HG02759 (cell line): ENCODE data around the gene SCEL.

ENCODE experiments used
- ATAC-seq: cut with Tn5 transposase; IDR thresholded peaks from one replicate; pipeline ENCODE4 v1.9.1; 2021; ENCODE audit warnings: mild to moderate bottlenecking, moderate library complexity; ENCODE audit not compliant: unreplicated experiment

SCEL gene

GRCh38 chr13:77519808-77520207 is 15.7 kb upstream of the SCEL start:
- no peak for ATAC-seq

DNA sequence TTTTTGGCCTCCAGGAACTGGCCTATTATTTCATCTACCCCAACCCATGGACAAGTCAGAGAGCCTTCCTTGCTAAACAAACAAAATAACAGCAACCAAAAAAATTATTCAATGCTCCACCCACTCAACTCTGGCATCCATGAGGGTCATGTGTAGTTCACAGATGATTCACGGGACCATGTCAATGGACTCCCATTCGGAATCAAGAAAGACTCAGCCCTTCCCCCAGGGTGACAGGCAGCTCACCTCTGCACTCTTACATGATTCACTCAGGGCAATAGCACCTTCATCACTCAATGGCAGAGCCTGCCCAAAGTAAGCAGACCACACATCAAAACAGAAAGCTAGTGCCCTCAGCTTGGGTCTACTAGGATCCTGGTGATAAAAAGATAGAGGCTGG is 14.3 kb upstream of the SCEL start:
- no peak for ATAC-seq

DNA sequence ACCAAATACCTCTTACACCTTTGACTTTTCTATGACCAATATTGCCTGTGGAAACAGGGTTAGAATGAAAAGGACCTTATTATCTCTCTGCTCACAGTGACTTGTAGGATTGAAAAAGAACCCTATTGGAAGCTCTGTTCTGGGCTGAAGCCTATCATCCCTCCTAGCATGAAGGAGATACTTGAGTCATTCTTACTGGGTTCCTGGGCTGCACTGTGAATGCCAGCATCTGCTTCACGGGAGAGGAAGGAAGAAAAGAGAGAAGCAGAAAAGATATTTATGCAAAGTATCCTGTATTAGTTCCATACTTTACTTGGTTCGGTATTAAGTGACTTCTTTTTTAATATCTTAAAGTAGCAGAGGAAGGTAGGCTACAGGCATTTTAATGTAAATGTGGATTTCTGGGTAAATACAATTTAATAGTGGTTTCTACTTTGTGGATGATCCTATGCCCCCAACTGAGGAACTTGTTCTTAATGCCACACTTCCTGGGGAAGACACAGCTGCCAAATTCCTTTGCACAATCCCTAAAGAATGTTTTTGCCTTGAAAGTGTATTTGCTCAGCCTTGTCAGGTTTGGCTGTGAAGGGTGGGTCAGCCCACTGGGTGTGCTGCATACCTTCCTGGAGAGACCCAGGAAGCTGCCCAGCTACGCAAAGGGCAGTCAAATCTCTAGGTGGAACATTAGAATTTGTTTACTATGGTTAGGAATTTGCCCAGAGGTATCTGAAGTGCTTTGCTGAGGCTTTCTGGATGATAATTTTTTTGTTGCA is 13.7 kb upstream of the SCEL start:
- ATAC-seq = no peak

DNA sequence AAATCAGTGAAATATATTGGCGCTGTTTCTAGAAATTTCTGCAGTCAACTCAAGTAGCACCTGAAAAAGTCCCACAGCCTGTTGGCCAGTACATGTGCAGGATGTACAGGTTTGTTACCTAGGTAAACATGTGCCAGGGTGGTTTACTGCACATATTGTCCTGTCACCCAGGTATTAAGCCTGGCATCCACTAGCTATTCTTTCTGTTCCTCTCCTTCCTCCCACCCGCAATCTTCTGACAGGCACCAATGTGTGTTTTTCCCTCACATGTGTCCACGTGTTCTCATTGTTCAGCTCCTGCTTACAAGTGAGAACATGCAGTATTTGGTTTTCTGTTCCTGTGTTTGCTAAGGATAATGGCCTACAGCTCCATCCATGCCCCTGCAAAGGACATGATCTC is 13.1 kb upstream of the SCEL start:
- no peak for ATAC-seq

- no peak for ATAC-seq
Observed at GRCh38 chr13:77523386-77523785, 12.1 kb upstream of the SCEL start.

GRCh38 chr13:77523834-77524728 is 11.4 kb upstream of the SCEL start:
- no peak for ATAC-seq

- ATAC-seq = no peak
Observed at GRCh38 chr13:77528414-77528813, 7.1 kb upstream of the SCEL start.

- ATAC-seq = peak; percentile 90
Observed at GRCh38 chr13:77528834-77529500, 6.5 kb upstream of the SCEL start.

DNA sequence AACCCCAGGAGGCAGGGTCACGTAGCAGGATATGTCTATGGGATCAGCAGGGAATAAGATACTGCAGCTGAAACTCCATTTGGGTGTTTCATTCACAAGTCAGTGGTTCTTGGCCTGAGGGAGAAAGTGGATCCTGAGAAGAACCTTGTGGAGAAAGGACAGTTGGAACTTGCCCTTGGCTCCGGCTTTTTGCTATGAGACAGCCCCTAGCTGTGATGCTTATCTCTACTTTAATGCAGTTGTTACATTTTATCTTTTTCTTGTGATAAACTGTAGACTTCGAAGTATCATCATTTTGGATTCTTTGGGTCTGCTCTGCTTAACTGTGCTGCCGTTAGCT is 6.0 kb upstream of the SCEL start:
- no peak for ATAC-seq

DNA sequence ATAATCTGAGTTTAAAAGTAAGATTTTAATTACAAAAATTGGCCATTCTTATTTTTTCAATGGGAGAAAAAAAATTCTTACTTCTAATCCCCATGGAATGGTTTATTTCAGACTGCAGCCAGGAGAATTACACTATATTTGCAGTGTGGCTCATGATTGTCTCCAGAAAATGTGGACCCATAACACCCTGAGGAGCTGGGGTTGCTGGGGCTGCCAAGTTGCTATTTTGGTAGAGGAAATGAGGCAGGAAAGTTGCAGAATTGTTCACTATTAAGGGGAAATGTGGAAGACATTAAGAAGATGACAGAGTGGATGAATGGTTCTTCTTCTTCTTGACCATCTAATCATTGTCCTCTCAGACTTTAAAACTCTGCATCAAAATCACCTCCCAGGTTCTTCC is 4.6 kb upstream of the SCEL start:
- no peak for ATAC-seq

GRCh38 chr13:77532983-77533382 is 2.5 kb upstream of the SCEL start:
- no peak for ATAC-seq

DNA sequence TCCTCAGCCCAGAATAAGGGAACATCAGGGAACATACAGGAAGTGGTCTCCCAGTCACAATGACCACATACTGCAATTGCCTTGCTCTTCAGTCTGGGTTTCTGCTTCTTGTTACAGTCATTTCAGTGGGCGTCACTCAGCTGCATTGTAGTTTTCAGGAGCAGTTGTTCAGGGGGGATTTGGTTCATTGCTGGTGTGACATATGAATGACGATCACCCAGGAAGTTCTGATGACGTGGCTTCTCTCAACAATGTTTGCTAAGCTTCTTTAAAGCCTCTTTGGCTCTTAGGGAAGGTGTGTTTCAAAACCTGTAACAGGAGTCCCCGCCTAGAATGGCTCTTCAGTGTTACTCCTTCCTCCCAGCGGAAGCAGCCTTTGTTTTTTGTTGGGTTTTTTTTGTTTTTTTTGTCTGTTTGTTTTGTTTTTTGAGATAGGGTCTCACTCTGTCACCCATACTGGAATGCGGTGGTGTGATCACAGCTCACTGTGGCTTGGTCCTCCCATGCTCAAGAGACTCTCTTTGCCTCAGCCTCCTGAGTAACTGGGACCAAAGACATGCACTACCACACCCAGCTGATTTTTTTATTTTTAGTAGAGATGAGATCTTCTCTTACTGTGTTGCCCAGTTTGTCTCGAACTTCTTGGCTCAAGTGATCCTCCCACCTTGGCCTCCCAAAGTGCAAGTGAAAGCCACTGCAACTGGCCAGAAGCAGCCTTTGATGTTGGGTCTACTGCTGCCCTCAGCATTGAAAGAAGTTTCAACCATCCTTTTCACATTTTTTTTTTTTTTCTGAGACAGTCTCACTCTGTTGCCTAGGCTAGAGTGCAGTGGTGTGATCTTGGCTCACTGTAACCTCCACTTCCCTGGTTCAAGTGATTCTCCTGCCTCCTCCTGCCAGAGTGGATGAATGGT is 1.4 kb upstream of the SCEL start:
- ATAC-seq = no peak

DNA sequence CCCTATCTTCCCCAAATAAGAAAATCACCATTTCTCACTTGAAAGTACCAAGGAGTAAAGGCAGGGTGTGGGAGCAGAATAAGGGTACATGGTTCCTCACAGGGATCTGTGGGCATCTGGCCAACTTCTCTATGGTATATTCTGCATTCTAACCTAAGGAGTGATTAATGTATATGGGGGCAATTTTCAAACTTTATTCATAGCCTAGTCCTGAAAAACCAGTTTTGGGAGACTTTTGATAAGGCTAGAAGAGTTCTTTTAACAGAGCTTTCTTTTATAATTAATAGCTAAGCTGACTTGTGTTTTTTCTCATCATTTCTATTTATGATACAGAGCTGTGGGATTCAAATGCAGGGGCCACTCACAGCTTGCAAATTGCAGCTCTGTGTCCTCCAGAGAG is 852 bp downstream of the SCEL start:
- no peak for ATAC-seq

DNA sequence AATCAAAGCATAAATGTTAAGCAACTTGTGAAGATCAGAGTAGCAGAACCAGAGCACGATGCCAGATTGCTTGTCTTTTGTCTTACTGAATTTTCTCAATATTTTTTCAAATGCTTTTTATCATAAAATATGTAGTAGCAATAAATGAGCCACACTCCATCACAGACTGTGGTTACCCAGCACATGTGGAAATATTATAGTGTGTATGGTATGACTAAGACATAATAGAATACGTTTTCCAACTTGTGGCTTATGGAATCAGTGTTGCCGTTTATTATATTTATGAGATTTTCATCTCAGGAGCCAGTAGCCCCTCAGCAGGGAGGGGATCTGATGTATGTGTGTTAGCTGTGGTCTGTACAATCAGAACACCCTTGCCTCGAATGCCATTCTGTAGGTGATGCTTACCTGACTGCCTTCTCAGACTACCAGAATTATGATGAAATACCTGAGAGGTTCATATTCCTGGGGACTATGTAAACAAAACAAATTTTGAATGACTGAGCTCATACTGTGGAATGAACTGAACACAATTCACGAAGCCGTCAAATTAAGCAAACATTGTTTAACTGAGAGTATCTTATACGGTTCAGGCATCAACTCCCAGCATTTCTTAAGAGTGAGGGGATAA is 1.9 kb downstream of the SCEL start:
- ATAC-seq = no peak

- no peak for ATAC-seq
Observed at GRCh38 chr13:77543711-77544110, 8.2 kb downstream of the SCEL start.

DNA sequence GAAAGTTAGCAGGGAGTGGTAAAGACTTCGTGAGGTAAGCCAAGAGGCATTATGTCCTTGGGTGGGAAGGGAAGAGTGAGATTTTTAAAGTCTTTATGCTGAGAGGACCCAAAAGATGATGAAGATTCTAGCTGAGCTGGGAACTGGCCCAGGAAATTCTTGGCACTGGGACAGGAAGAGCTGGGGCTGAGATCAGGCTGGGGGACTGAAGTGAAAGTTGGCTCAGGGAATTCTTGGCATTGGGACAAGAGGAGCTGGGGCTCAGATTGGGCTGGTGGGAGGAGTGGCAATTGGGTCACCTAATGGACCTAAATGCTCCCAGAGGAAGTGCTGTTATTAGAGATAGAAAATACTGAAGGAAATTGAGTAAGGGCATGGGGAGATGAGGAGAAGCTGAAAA is 8.8 kb downstream of the SCEL start:
- no peak for ATAC-seq

DNA sequence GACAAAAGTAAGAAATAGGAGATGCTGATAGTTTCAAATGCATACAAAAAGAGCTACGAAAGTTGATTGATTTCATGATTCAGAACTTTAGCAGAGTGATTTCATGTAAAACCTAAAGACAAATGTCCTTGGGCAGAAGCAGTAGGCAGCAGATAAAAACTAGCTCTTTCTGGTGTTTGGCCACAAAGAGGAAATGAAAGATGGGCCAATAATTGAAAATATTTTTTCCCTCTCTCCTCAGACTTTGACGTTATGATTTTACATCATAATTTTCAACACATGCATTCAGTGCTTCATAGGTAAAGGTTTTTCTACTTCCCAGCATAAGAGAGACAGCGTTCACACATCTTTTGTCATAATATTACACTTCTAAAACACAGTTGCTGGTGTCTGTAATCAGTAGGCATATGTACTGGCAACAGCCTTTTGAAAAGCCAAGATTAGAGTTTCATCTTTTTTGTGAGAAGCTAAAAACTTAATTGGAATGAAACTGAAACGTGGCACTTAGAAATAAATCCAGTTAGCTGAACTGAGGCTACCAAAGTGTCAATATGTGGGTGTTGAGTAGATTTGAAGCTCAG is 9.3 kb downstream of the SCEL start:
- ATAC-seq = peak; percentile 56

- ATAC-seq = no peak
Observed at GRCh38 chr13:77545626-77546412, 10.3 kb downstream of the SCEL start.

GRCh38 chr13:77548095-77548494 is 12.6 kb downstream of the SCEL start:
- peak; percentile 89 for ATAC-seq
